ENCODE measurements around the gene ZNF132. TPM values are rescaled to one million over a fixed set of nuclear protein-coding genes. Genes with fewer than 3 reads are reported as not detected.
"Not testable (repeated sequence)": the region's sequence is repeated elsewhere in the genome, so short reads cannot be mapped to it uniquely, and the experiment has no call there.

Gene ZNF132
- total and polyA plus RNA-seq, 9 donors, result 3.0 to 9.5 (median 4.8) TPM

DNA sequence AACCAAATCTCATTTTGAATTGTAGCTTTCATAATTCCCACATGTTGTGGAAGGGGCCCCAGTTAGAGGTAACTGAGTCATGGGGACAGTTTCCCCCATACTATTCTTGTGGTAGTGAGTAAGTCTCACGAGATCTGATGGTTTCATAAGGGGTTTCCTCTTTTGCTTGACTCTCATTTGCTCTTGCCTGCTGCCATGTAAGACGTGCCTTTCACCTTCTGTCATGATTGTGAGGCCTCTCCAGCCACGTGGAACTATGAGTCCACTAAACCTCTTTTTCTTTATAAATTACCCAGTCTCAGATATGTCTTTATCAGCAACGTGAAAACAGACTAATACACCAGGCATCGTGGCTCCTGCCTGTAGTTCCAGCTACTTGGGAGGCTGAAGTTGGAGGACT is 10.0 kb upstream of the ZNF132 start:
- H3K4me1 ChIP-seq (ENCODE audit: control insufficient read depth, insufficient read depth, low read length); DNase-seq; H3K27me3 ChIP-seq (ENCODE audit: control insufficient read depth, insufficient read depth, low read length); H3K9me3 ChIP-seq (replicated peaks; ENCODE audit: control insufficient read depth, low read depth, low read length); H3K27ac ChIP-seq (ENCODE audit: low read length); H3K4me3 ChIP-seq (ENCODE audit: low read length): not testable (repeated sequence)
- 51% methylated on average over 3 of the region's 5 CpGs for WGBS (ENCODE audit: insufficient coverage)
- H3K36me3 ChIP-seq (ENCODE audit: control insufficient read depth, insufficient read depth, low read length), result peaks cover 16% of the 10 kb centered on the region

DNA sequence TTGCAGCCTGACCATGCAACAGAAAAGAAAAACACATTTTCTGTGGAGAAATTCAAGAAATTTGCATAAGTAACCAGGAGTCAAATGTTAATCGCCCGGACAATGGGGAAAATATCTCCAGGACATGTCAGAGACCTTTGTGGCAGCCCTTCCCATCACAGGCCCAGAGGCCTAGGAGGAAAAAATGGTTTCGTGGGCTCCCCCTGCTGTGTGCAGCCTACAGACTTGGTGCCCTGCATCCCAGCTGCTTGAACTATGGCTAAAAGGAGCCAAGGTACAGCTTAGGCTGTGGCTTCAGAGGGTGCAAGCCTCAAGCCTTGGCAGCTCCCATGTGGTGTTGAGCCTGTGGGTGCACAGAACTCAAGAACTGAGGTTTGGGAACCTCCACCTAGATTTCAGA is 8.9 kb upstream of the ZNF132 start:
- not testable (repeated sequence) for H3K4me3 ChIP-seq (ENCODE audit: low read length); H3K36me3 ChIP-seq (ENCODE audit: control insufficient read depth, insufficient read depth, low read length); H3K4me1 ChIP-seq (ENCODE audit: control insufficient read depth, insufficient read depth, low read length); DNase-seq; H3K9me3 ChIP-seq (replicated peaks; ENCODE audit: control insufficient read depth, low read depth, low read length); H3K27ac ChIP-seq (ENCODE audit: low read length)
- H3K27me3 ChIP-seq (ENCODE audit: control insufficient read depth, insufficient read depth, low read length), result peaks cover 12% of the 10 kb centered on the region
- 71% methylated on average over 3 of the region's 3 CpGs for WGBS (ENCODE audit: insufficient coverage)

- H3K4me3 ChIP-seq (ENCODE audit: low read length); H3K36me3 ChIP-seq (ENCODE audit: control insufficient read depth, insufficient read depth, low read length): not testable (repeated sequence)
Measured at GRCh38 chr19:58442986-58443385, 3.0 kb upstream of the ZNF132 start.

GRCh38 chr19:58440556-58440955 is 603 bp upstream of the ZNF132 start:
- peaks cover 30% of the 10 kb centered on the region for H3K9me3 ChIP-seq (replicated peaks; ENCODE audit: control insufficient read depth, low read depth, low read length)
- H3K27me3 ChIP-seq (ENCODE audit: control insufficient read depth, insufficient read depth, low read length), result peaks cover 9% of the 10 kb centered on the region
- H3K27ac ChIP-seq (ENCODE audit: low read length), result peak overlapping the region; percentile 83
- H3K36me3 ChIP-seq (ENCODE audit: control insufficient read depth, insufficient read depth, low read length), result peaks cover 20% of the 10 kb centered on the region
- WGBS (ENCODE audit: insufficient coverage), result 11% methylated on average over 25 of the region's 31 CpGs
- peak; percentile 31 for DNase-seq
- peak overlapping the region; percentile 73 for H3K4me3 ChIP-seq (ENCODE audit: low read length)
- H3K4me1 ChIP-seq (ENCODE audit: control insufficient read depth, insufficient read depth, low read length), result peaks cover 14% of the 10 kb centered on the region

More at GRCh38 chr19:58442986-58443385, 3.0 kb upstream of the ZNF132 start:
- H3K27me3 ChIP-seq (ENCODE audit: control insufficient read depth, insufficient read depth, low read length); DNase-seq; H3K27ac ChIP-seq (ENCODE audit: low read length): not testable (repeated sequence)
- peaks cover 10% of the 10 kb centered on the region for H3K9me3 ChIP-seq (replicated peaks; ENCODE audit: control insufficient read depth, low read depth, low read length)
- 87% methylated on average over 7 of the region's 7 CpGs for WGBS (ENCODE audit: insufficient coverage)
- H3K4me1 ChIP-seq (ENCODE audit: control insufficient read depth, insufficient read depth, low read length), result peaks cover 14% of the 10 kb centered on the region

GRCh38 chr19:58434217-58434616 is 5.7 kb downstream of the ZNF132 start:
- 100% methylated on average over 1 of the region's 2 CpGs for WGBS (ENCODE audit: insufficient coverage)
- Histone ChIP-seq H3K27ac (ENCODE audit: low read length) (no peak overlapping the region), H3K27me3 (ENCODE audit: control insufficient read depth, insufficient read depth, low read length) (no peaks in the 10 kb centered on the region)

DNA sequence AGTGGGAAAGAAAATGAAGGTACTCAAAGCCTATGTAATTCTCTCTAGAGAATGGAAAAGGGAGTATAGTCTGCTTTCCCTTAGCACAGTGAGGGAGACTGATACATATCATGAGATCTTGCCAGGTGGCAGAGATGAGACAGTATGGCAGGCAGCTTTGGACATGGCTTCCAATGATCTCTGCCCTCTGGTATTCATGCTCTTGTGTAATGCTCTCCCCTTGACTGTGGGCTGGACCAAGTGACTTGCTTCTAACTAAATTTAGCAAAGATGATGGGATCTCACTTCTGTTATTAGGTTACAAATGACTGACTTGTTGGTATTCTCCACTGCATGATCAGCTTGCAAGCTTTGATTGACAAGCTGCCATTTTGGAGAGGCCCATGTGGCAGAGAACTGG is 10.2 kb downstream of the ZNF132 start:
- no peak overlapping the region for H3K27ac ChIP-seq (ENCODE audit: low read length)
- no peak for DNase-seq
- peaks cover 82% of the 10 kb centered on the region for H3K9me3 ChIP-seq (replicated peaks; ENCODE audit: control insufficient read depth, low read depth, low read length)
- H3K36me3 ChIP-seq (ENCODE audit: control insufficient read depth, insufficient read depth, low read length), result peaks cover 30% of the 10 kb centered on the region
- no peaks in the 10 kb centered on the region for H3K27me3 ChIP-seq (ENCODE audit: control insufficient read depth, insufficient read depth, low read length)
- no peak overlapping the region for H3K4me3 ChIP-seq (ENCODE audit: low read length)
- H3K4me1 ChIP-seq (ENCODE audit: control insufficient read depth, insufficient read depth, low read length), result no peaks in the 10 kb centered on the region

More at GRCh38 chr19:58434217-58434616, 5.7 kb downstream of the ZNF132 start:
- Histone ChIP-seq H3K4me1 (ENCODE audit: control insufficient read depth, insufficient read depth, low read length) (peaks cover 2% of the 10 kb centered on the region), H3K9me3 (replicated peaks; ENCODE audit: control insufficient read depth, low read depth, low read length) (peaks cover 86% of the 10 kb centered on the region), H3K36me3 (ENCODE audit: control insufficient read depth, insufficient read depth, low read length) (peaks cover 57% of the 10 kb centered on the region), H3K4me3 (ENCODE audit: low read length) (no peak overlapping the region)
- no peak for DNase-seq

DNA sequence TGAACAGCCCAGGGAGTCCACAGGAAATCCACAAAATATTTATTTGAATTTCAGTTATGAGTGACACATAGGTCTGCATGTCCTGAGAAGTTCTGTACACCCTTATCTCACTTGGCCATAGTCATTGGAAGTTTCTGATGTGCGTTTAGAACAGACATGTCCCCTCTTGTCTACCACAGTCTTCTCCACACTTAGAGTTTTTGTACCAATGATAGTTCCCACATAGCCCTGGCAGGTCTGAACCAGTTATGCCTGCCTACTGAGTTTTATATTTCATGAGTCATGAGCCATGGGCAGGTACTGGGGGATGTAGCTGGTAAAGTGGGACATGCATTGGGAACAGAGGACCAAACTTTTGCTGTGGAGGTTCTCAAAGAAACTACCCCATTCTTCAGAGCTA is 11.3 kb downstream of the ZNF132 start:
- peaks cover 70% of the 10 kb centered on the region for H3K9me3 ChIP-seq (replicated peaks; ENCODE audit: control insufficient read depth, low read depth, low read length)
- WGBS (ENCODE audit: insufficient coverage), result no CpG with 5 or more reads among the region's 1 CpG
- H3K4me1 ChIP-seq (ENCODE audit: control insufficient read depth, insufficient read depth, low read length), result no peaks in the 10 kb centered on the region
- H3K4me3 ChIP-seq (ENCODE audit: low read length), result no peak overlapping the region
- no peaks in the 10 kb centered on the region for H3K27me3 ChIP-seq (ENCODE audit: control insufficient read depth, insufficient read depth, low read length)
- H3K27ac ChIP-seq (ENCODE audit: low read length), result no peak overlapping the region
- H3K36me3 ChIP-seq (ENCODE audit: control insufficient read depth, insufficient read depth, low read length), result peaks cover 18% of the 10 kb centered on the region
- DNase-seq, result no peak

- no peaks in the 10 kb centered on the region for H3K27me3 ChIP-seq (ENCODE audit: control insufficient read depth, insufficient read depth, low read length)
- DNase-seq, result no peak
- WGBS (ENCODE audit: insufficient coverage), result 96% methylated on average over 3 of the region's 7 CpGs
- no peak overlapping the region for H3K27ac ChIP-seq (ENCODE audit: low read length)
- no peaks in the 10 kb centered on the region for H3K4me1 ChIP-seq (ENCODE audit: control insufficient read depth, insufficient read depth, low read length)
- peaks cover 21% of the 10 kb centered on the region for H3K9me3 ChIP-seq (replicated peaks; ENCODE audit: control insufficient read depth, low read depth, low read length)
- H3K4me3 ChIP-seq (ENCODE audit: low read length), result no peak overlapping the region
- H3K36me3 ChIP-seq (ENCODE audit: control insufficient read depth, insufficient read depth, low read length), result peaks cover 44% of the 10 kb centered on the region
Measured at GRCh38 chr19:58417071-58417470, 22.9 kb downstream of the ZNF132 start.

GRCh38 chr19:58416604-58417003 is 23.3 kb downstream of the ZNF132 start:
- no peaks in the 10 kb centered on the region for H3K27me3 ChIP-seq (ENCODE audit: control insufficient read depth, insufficient read depth, low read length)
- peaks cover 21% of the 10 kb centered on the region for H3K9me3 ChIP-seq (replicated peaks; ENCODE audit: control insufficient read depth, low read depth, low read length)
- H3K27ac ChIP-seq (ENCODE audit: low read length), result no peak overlapping the region
- H3K4me3 ChIP-seq (ENCODE audit: low read length), result no peak overlapping the region
- DNase-seq, result no peak
- H3K36me3 ChIP-seq (ENCODE audit: control insufficient read depth, insufficient read depth, low read length), result peaks cover 44% of the 10 kb centered on the region
- 100% methylated on average over 5 of the region's 5 CpGs for WGBS (ENCODE audit: insufficient coverage)
- no peaks in the 10 kb centered on the region for H3K4me1 ChIP-seq (ENCODE audit: control insufficient read depth, insufficient read depth, low read length)

DNA sequence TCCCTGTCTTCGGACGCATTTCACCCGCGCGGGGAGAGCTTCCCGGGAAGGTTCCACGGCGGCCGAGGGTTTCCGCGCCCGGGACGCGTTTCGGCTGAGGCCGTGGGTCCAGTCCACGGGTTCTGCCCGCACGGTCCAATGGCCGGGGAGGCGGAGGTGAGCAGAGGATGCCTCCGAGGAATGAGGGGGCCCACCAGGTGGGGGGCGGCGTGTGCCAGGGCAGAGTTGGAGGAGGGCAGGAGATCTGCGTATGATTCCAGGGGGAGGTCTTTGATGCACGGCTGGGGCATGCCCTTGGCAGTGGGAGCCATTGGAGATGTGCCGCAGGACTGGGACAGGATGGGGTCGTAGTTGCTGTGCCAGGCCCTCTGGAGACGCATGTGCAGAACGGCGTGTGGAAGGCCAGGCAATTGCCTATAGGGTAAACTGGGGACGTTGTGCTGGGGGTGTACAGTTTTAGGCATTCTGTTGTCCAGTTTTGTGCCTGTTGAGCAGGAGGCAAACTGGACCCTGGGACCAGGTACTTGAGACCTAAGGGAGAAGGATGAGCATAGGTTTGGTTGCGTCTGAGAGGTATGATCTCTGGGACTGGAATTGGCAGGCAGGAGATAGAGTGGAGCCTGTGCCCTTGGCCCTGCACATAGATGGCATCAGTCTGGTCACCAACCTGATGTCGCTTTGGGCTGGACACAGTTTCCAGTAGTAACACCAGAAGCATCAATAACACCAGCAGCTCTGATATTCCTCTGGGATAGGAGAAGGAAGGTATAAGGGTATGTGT is 30.8 kb downstream of the ZNF132 start:
- Histone ChIP-seq H3K27ac (ENCODE audit: low read length) (peak overlapping the region; percentile 92), H3K4me3 (ENCODE audit: low read length) (peak overlapping the region; percentile 79), H3K27me3 (ENCODE audit: control insufficient read depth, insufficient read depth, low read length) (no peaks in the 10 kb centered on the region), H3K36me3 (ENCODE audit: control insufficient read depth, insufficient read depth, low read length) (no peaks in the 10 kb centered on the region), H3K4me1 (ENCODE audit: control insufficient read depth, insufficient read depth, low read length) (peaks cover 25% of the 10 kb centered on the region), H3K9me3 (replicated peaks; ENCODE audit: control insufficient read depth, low read depth, low read length) (no peaks in the 10 kb centered on the region)
- DNase-seq, result peak; percentile 45
- WGBS (ENCODE audit: insufficient coverage), result under 1% methylated on average over 32 of the region's 34 CpGs

Data from muscle of leg (tissue), 11 donors.